ENCODE results near the gene FAM168A.

GRCh38 chr11:73428699-73429098 lies 169.2 kb downstream of the FAM168A start:
- TF ChIP-seq CTCF (IDR thresholded peaks at IDR 0.05; ENCODE audit: poor library complexity), result no peak
- TF ChIP-seq EZH2 (IDR thresholded peaks at IDR 0.05; ENCODE audit: borderline replicate concordance), result no peak
- no peak for TF ChIP-seq EZH2phosphoT487 (IDR thresholded peaks at IDR 0.05; ENCODE audit: low read depth, severe bottlenecking, unreplicated experiment)
